GM18520 (cell line): ENCODE measurements around the gene ENHO.
"Not testable (repeated sequence)": the region's sequence is repeated elsewhere in the genome, so short reads cannot be mapped to it uniquely, and the experiment has no call there.

Experiments used
- ATAC-seq: cut with Tn5 transposase; IDR thresholded peaks from one replicate; pipeline ENCODE4 v1.9.1; 2021; ENCODE audit not compliant: unreplicated experiment

Gene ENHO

DNA sequence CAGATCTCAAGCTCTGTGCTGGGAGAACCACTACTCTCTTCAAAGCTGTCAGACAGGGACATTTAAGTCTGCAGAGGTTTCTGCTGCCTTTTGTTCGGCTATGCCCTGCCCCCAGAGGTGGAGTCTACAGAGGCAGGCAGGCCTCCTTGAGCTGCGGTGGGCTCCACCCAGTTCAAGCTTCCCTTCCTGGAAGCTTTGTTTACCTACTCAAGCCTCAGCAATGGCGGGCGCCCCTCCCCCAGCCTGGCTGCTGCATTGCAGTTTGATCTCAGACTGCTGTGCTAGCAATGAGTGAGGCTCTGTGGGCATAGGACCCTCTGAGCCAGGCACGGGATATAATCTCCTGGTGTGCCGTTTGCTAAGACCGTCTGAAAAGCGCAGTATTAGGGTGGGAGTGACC, 9.3 kb upstream of the ENHO start:
- ATAC-seq: not testable (repeated sequence)

DNA sequence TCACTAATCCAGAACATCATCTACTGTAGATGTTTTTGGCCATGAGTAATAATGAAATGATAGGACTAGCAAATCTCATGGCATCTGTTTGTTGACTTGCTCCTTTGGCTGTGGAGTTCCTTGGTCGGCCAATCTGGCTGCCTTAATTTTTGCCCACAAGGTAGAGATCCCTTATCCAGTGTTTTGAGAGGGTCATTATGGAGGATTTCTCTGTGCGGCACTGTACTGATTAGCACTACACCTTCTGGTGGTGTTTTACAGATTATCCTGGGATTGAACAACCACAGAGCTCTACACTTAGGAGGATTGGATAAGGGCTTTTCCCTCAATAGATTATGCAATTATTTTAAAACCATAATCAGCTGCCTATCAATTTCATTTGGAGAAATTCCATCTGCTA, 3.2 kb upstream of the ENHO start:
- ATAC-seq: no peak

DNA sequence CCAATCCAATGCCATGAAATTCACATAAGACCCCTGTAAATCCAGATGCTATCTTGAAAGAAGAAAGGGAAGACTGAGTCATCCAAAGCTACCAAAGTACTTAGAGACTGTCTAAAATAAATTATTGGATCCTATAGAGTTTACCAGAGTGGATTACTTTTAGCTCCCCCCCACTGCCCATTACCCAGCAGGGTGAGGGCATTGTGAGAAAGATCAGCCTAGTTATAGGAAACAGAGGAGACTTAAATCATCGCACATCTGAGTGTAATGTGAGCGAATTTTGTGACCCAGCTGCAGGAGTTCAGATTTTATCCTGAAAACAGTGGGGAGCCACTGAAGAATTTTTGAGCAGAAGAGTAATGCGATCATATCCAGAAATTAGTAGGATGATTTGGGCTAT, 1.6 kb upstream of the ENHO start:
- no peak for ATAC-seq

DNA sequence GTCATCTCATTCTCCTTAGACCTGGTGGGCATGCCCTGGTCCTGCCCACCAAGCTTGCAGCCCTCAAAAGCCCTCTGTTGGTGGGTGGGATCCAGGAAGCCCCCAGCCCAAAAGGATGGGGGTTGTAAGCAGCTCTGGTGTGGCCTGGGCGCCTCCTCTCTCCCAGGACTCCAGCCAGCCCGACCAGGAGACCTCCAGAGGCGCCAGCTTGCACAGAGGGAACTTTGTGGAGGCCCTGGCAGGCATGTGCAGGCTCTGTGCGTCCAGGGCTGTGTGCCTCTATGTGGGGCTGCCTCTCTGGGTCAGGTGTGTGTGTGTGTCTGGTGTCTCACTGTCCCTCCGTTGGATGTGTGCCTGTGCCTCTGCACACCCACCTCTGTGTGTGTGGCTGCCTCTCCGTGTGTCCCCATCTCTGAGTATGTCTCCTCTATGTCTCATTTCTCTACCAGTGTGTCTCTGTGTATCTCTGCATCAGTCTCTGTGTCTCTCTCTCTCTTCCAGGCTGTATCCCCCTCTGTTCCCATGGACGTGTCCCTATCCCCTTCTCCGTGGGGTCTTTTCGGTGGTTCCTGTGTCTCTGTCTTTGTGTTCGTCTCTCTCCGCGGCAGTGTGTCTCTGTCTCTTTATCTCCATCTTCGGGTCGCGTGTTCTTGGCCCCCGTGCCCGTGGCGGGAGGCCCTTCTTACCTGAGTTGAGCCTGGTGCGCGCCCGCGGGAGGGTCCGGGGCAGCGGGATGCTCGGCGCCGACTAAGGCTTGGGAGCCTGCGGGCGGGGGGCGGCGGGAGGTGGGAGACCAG, 501 bp downstream of the ENHO start:
- no peak for ATAC-seq

DNA sequence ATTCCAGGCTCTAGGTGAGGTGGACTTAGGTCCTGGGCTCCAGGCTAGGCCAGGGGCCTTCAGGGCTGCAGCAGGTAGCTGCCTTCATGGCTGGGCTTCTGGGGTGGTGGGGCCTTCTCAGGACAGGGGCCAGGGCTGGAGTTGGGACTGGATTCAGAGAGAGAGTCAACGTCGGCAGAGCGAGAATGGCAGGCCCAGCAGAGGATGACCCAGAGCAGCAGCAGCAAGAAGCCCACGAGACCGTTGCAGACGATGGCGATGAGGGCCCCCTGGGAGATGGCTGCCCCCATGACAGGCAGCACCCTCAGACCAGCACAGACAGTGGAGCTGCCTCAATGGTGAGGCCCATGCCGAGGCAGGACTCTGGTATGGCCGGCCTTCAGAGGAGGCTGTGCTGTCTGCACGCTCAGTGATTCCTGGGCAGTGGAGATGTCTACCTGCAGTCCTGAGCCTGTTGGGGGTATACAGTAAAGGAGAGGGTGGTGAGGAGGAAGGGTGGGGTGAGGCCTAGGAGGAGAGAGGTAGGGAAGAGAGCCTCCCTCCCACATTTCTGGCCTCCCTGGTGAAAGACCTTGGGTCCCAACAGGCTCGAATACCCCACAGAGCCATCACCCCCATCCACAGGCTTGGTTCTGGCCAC, 1.3 kb downstream of the ENHO start:
- no peak for ATAC-seq

DNA sequence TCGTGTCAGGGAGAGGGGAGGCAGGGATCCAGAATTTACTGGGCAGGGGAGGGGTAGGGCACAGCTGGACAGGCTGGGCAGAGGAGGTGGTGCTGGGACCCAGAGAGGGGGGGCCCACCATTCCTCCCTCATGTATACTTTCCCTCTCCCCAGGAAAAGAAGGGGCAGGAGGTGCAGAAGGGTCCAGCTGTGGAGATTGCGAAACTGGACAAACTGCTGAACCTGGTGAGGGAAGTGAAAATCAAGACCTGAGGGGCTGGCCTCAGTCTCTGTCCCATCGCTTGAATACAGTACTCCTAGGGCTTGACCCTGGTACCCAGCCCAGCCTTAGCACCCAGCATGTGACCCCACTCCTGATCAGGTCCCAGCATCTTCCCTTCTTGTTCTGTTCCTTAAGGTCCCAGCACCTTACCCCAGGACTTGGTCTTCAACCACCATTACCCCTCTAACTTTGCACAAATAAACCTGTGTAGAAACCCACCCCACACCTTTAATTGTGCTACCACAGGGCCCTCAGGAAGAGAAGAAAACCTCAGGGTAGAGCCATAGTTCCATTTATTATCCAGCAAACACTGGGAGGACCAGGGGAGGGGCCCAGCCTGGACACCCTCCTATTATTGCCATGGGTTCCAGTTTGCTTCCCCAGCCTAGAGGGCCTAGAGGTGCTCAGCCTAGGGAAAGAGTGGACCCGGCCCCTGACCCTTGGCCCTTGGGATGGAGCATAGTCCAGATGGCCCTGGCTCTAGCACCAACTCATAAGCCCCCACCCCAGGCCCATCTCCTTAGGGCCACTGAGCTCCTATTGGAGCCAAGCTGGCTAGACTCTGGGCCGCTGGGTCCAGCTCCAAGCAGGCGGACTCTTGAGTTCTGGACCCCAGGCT, 2.0 kb downstream of the ENHO start:
- ATAC-seq: no peak

DNA sequence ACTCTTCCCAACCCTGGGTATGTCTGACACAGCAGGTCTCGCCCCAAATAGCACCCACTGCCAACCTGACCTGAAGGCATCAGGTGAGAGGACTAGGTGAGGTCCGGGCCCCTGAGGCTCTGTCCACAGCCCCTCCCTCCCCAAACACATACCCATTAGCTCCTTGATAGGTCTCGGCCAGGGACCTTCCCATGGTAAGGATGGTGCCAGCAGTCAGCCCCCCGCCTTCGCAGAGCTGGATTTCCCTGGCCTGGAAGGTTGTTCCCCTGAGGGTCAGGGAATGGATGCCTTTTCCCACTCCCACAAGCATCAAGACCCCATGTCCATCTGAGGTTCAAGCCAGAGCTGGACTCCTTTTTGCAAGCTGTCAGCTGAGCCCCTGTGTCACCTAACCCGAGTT, 2.7 kb downstream of the ENHO start:
- no peak for ATAC-seq

DNA sequence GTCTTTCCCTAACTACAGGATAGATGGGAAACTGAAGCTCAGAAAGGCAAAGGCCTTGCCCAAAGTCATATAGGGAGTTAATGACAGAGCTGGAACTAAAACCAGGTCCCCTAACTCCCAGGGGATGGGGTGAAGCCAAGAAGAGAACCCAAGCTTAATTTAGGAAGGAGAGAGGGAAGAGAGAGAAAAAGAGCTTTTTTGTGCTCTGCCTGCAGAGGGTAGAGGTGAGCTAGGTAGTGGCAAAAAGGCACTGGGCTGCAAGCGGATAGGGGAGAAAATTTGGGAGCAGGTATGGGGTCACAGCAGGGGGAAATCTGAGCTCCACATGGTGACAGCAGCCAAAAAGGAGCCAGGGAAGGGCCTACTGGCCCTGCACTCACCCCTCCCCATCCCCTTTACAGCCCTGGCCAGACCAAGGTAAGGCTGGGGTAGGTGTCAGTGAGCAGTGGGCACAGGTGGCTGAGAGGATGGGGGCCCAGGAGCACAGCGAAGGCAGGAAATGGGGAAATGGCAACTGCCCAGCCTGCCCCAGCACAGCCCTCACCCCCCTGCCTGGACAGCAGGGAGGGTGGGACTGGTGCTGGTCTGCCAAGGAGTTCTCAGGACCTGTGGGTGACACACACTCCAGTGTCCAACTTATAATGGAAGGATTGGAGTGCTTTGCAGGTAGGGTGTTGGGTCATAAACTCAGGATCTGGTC, 3.3 kb downstream of the ENHO start:
- no peak for ATAC-seq

DNA sequence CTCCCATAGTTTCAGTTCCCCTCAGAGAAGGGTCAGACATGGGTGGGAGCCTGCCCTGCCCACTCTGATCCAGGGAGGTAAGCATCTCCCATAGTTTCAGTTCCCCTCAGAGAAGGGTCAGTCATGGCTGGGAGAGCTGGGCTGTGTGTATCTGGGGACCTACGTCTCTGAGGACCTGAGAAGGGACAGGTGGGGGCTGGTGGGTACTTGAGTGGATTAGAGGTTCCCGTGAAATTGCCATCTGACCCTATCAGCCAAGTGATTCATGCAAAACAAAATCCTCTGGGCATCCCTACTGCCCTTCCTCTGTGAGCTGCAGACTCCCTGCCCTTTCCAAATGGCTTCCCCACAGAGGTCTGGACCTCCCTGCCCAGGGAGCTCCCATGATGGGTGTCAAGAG, 3.9 kb downstream of the ENHO start:
- ATAC-seq: no peak

DNA sequence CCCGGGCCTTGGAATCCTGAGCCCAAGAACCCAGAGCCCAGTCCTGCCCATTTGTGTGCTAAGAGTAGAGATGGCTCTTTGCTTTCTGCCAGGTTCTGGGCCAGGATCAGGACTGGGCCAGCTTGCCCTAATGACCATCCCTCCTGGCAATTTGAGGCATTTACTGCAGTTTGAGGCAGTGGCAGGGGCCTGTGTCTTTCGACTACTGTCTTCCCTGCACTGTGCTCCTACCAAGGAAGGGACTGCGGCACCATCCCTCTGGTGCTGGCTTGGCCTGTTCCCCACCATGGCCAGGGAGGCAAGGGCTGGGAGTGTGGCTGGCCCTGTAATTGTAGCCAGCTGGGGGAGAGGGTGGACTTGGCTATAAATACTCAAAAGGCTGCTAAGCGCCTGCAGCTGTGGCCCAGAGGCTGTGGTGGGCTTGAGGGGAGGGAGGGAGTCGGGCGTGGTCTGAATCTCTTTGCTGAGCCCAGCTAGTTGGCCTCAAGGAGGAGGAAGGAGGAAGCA, 4.6 kb downstream of the ENHO start:
- ATAC-seq: no peak

DNA sequence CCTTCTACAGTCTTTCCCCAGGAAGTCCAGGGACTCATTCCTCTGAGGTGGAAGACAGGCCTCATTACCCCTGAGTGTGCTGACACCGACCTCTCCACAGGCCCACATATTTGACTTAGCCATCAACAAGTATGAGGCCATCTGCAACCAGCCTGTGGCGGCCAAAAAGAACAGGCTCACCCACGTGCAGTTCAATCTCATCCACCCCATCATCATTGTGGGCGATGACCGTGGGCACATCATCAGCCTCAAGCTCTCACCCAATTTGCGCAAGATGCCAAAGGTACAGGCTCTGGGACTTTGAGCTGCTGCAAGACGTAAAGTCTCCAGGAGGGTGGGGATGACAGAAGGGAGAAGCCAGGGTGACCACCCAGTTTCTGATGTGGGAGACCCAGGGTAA, 5.6 kb downstream of the ENHO start:
- no peak for ATAC-seq

DNA sequence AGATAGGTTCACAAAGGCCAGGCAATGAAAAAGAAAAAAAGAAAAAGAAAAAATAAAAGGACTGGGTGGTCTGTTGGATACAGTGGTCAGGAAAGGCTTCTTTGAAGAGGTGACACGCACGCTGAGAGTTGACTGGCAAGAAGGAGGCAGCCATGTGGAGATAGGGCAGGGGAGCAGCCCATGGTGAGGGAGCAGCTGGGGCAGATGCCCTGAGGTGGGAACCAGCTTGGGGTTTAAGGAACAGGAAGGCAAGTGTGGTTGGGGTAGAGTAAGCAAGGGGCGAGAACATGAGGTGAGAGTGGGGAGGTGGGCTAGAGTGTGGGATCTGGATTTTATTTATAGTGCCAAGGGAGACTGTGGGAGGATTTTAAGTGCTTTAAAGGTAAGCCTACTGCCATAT, 6.8 kb downstream of the ENHO start:
- no peak for ATAC-seq

DNA sequence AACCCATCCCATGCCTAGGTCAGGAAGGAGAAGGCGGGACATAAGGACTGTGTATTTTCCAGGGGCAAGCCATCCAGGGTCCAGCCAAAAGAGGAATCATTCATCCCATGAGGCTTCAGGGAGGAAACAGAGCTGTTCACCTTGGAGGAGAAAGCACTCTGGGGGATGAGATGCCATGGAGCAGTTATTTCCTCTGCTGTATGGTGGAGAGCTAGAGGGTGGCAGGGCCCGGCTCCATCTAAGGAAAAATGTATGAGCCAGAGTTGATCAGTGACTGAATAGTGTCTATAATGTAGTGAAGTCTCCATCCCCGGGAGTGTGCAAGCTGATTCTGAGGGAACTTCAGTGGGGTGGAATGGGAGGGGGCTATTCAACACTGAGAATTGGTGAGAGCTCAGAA, 8.0 kb downstream of the ENHO start:
- ATAC-seq: no peak

DNA sequence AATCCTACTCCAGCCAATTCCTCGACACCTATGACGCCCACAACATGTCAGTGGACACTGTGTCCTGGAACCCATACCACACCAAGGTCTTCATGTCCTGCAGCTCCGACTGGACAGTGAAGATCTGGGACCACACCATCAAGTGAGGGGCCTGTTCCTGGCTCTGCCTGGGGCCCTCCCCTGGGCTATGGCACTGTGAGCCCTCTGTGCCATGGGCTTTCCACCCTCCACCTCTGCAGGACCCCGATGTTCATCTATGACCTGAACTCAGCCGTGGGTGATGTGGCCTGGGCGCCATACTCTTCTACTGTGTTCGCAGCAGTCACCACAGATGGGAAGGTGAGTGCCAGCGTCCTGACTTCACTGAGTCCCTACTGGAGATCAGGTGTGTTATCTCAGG, 8.4 kb downstream of the ENHO start:
- ATAC-seq: no peak

DNA sequence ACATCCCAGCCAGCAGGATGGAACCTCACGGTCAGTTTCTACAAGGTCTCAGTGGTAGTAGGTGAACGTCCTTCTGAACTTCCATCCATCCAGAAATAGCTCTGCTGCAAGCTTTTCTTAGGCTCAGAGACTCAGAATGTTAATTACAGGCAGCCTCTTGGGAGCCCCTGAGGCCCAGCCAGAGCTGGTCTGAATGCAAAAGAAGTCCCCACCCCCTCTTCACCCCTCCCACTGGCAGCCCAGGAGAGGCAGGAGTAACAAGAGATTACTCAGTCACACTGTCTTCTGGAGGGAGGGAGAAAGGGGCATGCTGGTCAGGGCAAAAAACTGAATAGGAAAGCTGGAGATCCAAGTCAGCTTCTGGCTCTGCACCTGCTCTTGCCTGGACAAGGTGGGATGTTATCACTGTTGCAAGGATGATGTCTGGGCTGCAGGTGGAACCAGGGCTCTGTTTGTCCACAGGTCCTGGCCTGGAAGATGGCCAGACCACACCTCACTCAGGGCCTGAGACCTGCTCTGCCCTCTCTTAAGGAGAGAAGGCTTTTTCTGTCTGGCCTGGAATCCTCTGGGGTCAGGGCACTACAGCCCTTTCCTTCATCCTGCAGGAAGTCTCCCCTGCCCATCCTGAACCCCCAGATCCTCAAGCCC, 9.1 kb downstream of the ENHO start:
- ATAC-seq: no peak

DNA sequence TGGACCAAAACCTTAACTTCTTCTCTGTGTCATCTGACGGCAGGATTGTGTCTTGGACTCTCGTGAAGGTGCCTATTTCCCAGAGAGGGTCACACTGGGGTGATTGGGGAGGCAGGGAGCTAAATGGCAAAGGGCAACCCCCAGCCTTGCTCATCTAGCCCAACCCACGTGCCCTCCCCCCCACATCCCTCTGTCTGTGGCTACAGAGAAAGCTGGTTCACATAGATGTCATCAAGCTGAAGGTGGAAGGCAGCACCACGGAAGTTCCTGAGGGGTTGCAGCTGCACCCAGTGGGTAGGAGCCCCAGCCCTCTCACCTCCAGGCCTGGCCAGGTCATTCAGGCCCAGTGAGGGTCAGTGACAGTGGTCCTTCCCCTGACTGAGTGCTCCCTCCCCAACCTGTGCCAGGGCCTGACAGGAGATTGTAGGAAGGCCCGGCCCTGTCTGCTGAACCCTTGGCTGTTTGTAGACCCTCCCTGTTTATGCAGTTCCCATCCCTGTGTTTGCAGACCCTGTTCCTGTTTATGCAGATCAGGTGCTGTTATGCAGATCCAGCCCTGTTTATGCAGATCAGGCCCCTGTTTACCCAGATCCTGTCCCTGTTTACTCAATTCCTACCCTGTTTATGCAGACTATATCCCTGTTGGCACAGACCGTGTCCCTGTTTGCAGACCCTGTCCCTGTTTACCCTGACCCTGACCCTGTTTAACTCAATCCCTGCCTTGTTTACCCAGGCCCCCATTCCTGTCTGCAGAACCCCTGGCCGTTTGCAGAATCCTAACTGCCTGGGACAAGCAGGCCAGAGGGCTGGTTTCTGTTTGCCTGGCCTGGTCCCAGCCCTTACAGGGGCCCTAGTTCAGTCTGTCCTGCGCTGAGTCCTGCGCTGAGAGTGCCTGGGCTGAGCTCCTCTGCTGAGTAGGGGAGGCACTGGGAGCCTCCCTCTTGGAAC, 10.4 kb downstream of the ENHO start:
- no peak for ATAC-seq

DNA sequence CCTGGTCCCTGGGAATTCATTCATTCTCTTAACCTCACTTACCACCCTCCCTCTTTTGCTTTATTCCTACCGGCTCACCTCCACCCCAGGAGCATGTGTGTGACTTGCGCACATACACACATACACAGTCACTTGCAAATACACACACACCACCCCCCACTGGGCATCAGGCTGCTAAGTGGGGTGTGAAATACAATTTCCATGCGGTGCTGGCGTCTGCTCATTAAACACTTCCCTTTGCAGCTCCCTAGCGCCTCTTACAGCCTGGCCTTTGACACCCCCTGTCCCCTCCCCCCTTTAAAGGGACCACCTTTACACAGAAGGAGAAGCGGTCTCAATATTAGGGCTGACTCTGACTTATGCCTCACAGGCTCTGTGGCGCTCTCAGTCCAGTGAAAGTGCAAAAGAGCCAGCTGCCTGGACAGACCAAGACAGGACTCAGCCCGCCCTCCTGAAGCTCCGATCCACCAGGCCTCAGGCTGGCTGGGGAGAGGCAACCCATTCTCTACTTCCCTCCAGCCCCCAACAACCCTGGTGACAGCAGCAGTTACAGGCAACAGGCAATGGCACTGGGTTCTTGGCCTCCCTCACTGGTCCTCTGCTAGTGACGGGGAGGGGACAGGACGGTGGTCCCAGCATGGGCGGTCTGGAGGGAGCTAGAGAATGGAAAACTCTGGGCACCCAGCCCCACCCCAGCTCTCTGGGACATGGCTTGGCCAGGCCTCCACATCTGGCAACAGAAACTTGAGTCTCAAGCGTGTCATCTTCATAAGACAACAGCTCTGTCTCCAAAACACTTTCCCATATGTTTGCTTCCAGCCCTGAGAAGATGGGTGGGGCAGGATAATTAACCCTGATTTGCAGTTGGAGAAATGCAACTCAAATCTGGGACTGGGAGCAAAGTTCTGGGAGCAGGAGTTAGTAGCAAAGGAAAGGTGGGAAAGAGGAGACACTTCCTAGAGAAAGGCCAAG, 12.0 kb downstream of the ENHO start:
- ATAC-seq: no peak

DNA sequence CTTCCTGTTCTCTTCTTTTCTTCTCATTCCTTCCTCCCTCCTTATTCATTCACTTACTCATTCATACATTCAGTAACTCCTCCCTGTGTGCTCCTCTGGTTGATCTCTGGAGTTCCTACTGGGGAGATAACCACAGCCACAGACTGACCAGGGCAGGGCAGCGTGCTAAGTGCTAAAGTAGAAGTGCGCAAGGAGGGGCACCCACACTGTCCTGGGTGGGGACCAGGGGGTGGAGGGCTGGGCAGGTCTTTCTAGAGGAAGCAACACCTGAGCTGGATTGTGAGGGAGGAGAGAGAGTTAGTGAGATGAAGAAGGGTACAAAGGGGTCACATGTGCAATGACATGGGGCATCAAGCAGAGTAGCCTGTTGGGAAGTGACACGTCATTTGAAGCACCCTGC, 13.8 kb downstream of the ENHO start:
- ATAC-seq: no peak
